Measurements from ENCODE around the gene JMJD8.

JMJD8 gene

DNA sequence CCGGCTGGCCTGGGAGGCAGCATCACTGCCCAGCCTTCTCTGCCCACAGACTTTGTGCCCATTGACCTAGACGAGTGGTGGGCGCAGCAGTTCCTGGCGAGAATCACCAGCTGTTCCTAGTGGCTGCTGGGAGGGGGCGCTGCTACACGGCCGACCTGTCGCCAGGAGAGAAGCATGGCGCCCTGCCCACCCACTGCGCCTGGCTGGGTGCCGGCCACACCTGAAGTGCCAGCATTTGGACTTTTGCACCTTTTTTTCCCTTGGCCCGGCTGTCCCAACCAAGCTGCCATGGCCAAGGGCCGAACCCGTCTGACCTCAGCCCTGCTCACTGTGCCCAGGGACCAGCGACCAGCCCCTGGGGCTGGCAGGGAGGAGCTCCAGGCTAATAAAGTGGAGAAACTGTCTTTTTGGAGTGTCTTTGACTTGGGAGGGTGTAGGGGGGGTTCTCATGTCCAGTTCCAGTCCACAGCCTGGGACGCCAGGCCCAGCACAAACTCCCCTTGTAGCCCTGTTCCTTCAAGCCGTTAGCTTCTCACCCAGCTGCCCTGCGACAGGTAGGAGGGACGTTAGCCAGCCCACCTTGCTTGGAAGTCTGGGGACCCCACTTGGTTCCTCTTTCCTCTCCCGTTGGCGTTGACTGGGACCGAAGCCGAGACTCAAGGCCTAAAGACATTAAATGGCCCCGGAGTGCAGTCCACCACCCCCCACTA lies 35.9 kb downstream of the JMJD8 start:
- DNase-seq (ENCODE audit: low read depth), result peak; percentile 63
- H3K4me3 ChIP-seq (ENCODE audit: low read length), result peak overlapping the region; percentile 76
- TF ChIP-seq, protein P1, sequence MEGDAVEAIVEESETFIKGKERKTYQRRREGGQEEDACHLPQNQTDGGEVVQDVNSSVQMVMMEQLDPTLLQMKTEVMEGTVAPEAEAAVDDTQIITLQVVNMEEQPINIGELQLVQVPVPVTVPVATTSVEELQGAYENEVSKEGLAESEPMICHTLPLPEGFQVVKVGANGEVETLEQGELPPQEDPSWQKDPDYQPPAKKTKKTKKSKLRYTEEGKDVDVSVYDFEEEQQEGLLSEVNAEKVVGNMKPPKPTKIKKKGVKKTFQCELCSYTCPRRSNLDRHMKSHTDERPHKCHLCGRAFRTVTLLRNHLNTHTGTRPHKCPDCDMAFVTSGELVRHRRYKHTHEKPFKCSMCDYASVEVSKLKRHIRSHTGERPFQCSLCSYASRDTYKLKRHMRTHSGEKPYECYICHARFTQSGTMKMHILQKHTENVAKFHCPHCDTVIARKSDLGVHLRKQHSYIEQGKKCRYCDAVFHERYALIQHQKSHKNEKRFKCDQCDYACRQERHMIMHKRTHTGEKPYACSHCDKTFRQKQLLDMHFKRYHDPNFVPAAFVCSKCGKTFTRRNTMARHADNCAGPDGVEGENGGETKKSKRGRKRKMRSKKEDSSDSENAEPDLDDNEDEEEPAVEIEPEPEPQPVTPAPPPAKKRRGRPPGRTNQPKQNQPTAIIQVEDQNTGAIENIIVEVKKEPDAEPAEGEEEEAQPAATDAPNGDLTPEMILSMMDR (IDR thresholded peaks at IDR 0.05; ENCODE audit: insufficient read depth, low read depth, low read length, missing control alignments), result peak; percentile 67

DNA sequence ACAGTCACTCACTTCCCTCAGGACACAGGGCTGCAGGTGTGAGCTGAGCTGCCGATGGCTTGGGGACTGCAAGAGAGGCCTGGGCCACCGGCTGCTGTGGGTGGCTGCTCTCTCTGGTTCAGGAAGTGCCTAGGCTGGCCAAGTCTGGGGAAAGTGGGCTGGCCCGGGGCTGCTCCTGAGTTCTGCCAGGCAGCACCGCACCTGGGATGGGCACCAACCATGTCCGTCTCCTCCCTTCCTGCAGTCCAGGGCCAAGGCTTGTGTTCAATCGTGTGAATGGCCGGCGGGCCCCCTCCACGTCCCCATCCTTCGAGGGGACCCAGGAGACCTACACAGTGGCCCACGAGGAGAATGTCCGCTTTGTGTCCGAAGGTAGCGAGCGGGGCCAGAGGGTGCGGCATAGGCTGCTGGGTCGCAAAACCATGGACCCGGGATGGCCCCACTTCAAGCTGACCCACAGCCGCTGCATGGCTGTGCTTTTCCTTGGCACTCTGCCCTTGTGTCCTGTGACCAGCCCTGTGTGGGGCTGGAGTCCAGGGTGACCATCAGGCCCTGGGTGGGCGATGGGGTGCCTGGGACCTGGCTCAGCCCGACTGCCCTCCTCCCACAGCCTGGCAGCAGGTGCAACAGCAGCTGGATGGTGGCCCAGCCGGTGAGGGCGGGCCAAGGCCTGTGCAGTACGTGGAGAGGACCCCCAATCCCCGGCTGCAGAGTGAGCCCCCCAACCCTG lies 36.8 kb downstream of the JMJD8 start:
- TF ChIP-seq, protein P1 (IDR thresholded peaks at IDR 0.05; ENCODE audit: insufficient read depth, low read depth, low read length, missing control alignments), result no peak
- no peak overlapping the region for H3K4me3 ChIP-seq (ENCODE audit: low read length)
- no peak for DNase-seq (ENCODE audit: low read depth)

GRCh38 chr16:646679-647172 lies 37.4 kb downstream of the JMJD8 start:
- no peak for DNase-seq (ENCODE audit: low read depth)
- TF ChIP-seq, protein P1 (IDR thresholded peaks at IDR 0.05; ENCODE audit: insufficient read depth, low read depth, low read length, missing control alignments), result no peak
- no peak overlapping the region for H3K4me3 ChIP-seq (ENCODE audit: low read length)

DNA sequence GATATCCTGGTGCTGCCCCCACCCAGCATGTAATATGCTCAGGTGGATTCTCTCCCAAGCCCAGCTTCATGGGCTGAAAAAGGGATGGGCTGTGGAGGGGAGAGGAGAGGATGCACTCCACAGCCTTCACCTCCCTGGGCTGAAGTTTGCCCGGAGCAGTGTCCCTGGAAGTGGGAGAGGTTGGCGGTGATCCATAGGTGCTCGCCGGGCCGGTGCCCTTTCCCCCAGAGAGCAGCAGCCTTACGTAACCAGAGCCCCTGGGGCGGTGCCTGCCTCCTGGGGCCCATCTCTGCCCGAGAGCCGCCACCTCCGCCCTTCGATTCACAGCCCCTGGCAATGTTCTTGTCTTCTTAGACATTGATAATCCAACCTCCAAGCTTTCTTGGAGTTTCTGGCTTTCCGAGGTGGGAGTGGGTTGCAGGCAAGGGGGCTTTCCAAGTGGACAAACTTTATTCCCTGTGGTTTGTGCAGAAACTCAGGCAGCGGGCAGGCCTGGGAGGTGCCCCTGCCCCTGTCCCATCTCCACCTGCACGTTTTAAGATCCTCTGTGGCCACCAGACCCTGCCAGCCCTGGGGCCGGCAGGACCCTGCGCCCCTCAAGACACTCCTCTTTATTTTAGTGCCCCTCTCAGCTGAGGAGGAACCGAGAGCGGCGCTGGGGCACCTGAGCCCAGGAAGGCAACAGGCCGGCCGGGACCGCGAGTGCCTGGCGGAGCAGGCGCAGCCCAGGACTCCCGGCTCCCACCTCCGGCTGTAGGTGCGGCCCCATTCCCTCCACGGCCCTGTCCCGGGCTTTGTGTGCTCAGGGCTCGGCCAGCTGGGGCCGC lies 38.1 kb downstream of the JMJD8 start:
- no peak for DNase-seq (ENCODE audit: low read depth)
- no peak overlapping the region for H3K4me3 ChIP-seq (ENCODE audit: low read length)
- TF ChIP-seq, protein P1 (IDR thresholded peaks at IDR 0.05; ENCODE audit: insufficient read depth, low read depth, low read length, missing control alignments), result no peak

GRCh38 chr16:644556-644955 lies 39.6 kb downstream of the JMJD8 start:
- no peak overlapping the region for H3K4me3 ChIP-seq (ENCODE audit: low read length)
- DNase-seq (ENCODE audit: low read depth), result no peak
- TF ChIP-seq, protein P1 (IDR thresholded peaks at IDR 0.05; ENCODE audit: insufficient read depth, low read depth, low read length, missing control alignments), result no peak

DNA sequence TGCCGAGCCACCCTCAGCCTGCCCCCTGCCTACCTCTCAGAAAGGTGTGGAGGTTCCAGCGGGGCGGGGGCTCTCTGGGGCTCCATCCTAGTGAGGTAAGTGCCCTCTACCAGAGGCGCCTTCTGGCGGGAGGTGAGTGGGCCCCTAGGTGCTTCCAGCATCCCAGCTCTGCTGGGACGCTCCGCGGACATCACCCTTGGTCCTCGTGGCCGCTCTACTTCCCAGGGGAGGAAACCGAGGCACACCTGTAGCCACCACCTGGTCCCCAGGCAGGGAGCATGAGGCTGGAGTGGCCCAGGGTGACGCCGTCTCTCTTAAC lies 41.1 kb downstream of the JMJD8 start:
- peak overlapping the region; percentile 57 for H3K4me3 ChIP-seq (ENCODE audit: low read length)
- DNase-seq (ENCODE audit: low read depth), result no peak
- TF ChIP-seq, protein P1 (IDR thresholded peaks at IDR 0.05; ENCODE audit: insufficient read depth, low read depth, low read length, missing control alignments), result no peak
